COLO668 (cell line): ENCODE results near the gene OR5AP2.
"Not testable (repeated sequence)": the region's sequence is repeated elsewhere in the genome, so short reads cannot be mapped to it uniquely, and the experiment has no call there.

Source experiments
- DNase-seq: peaks from one replicate; lab custom pipeline; 2025; ENCODE audit not compliant: unreplicated experiment; lab: John Stamatoyannopoulos, UW

OR5AP2 gene

GRCh38 chr11:56642339-56642738 is at the start of gene OR5AP2:
OR5AP2 (minus strand) TSS chr11:56642439; CDS start chr11:56642439, 0 bp downstream.
- no peak for DNase-seq

GRCh38 chr11:56691179-56691578 is 48.9 kb upstream of the OR5AP2 start:
- not testable (repeated sequence) for DNase-seq

- DNase-seq = no peak
Observed at GRCh38 chr11:56688554-56689100, 46.4 kb upstream of the OR5AP2 start.

GRCh38 chr11:56670984-56671383 is 28.7 kb upstream of the OR5AP2 start:
- DNase-seq = no peak

- DNase-seq = no peak
Observed at GRCh38 chr11:56663386-56663785, 21.1 kb upstream of the OR5AP2 start, which contains the start of gene OR5AR1. OR5AR1 (plus strand) TSS chr11:56663686; CDS start chr11:56663686, 0 bp downstream.

- no peak for DNase-seq
Observed at GRCh38 chr11:56659755-56660154, 17.5 kb upstream of the OR5AP2 start.

- DNase-seq = no peak
Observed at GRCh38 chr11:56637500-56637899, 4.7 kb downstream of the OR5AP2 start.

- DNase-seq = no peak
Observed at GRCh38 chr11:56636861-56637260, 5.4 kb downstream of the OR5AP2 start.

GRCh38 chr11:56632329-56632728 is 9.9 kb downstream of the OR5AP2 start:
- DNase-seq = no peak

GRCh38 chr11:56625946-56626345 is 16.3 kb downstream of the OR5AP2 start:
- DNase-seq = no peak

- no peak for DNase-seq
Observed at GRCh38 chr11:56624661-56625110, 17.6 kb downstream of the OR5AP2 start.

GRCh38 chr11:56611174-56611573 is 31.1 kb downstream of the OR5AP2 start:
- DNase-seq = no peak

GRCh38 chr11:56592088-56592717 is 50.0 kb downstream of the OR5AP2 start:
- not testable (repeated sequence) for DNase-seq
